Measurements from ENCODE around the gene PSMA5. TPM values are rescaled to one million over a fixed set of nuclear protein-coding genes. Genes with fewer than 3 reads are reported as not detected.

Gene PSMA5
- total RNA-seq, 3 donors from 2014 or later, result 67.9 to 103 (median 71.0) TPM

GRCh38 chr1:109389638-109390341 lies 36.5 kb downstream of the PSMA5 start:
- Histone ChIP-seq H3K36me3 (ENCODE audit: low read depth) (no peaks in the 10 kb centered on the region), H3K4me3 (no peak overlapping the region), H3K9me3 (no peaks in the 10 kb centered on the region), H3K4me1 (ENCODE audit: low read depth) (peaks cover 21% of the 10 kb centered on the region)
- intact Hi-C loops (cut with DNase I, micrococcal nuclease), result no loop called here
- DNase-seq (no peak), ATAC-seq (no peak)
- TF ChIP-seq CTCF (IDR thresholded peaks at IDR 0.05), result no peak

DNA sequence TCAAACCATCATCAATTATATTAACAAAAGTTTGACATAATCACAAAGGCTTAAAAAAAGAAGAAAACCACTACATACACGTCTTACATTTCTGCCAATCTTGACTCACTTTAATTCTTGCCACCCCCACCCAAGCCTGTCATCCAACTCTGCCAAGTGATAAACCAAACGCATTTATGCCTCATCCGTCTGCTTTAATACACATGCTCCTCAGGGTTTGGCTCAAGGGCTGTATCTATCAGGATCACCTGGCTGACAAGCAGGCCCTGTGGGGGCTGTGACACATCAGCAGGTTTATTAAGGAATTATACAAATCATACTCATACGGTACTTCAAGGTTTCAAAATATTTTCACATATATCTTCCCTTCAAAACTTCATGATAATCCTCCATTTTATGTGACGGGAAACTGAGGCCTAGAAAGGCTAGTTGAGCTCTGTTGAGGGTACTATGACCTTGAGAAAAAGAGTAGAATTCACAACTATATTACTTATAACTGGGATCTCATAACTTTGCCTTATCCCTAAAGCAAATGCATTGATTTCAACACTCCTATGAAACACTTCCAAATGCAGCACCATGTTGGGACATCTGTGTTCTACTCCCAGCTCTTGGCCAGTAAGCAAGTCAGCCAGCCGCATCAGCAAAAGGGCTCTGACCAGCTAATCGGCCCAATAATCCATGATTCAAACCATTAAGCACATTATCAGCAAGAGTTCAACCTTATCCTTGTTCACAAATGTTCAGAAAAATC lies 37.2 kb downstream of the PSMA5 start:
- Histone ChIP-seq H3K4me1 (ENCODE audit: low read depth) (peaks cover 18% of the 10 kb centered on the region), H3K9me3 (no peaks in the 10 kb centered on the region)
- TF ChIP-seq CTCF (IDR thresholded peaks at IDR 0.05), result no peak

GRCh38 chr1:109388208-109388711 lies 38.0 kb downstream of the PSMA5 start:
- Histone ChIP-seq H3K9me3 (no peaks in the 10 kb centered on the region), H3K4me1 (ENCODE audit: low read depth) (peaks cover 10% of the 10 kb centered on the region), H3K4me3 (no peak overlapping the region), H3K36me3 (ENCODE audit: low read depth) (no peaks in the 10 kb centered on the region)
- ATAC-seq (no peak), DNase-seq (no peak)
- TF ChIP-seq CTCF (IDR thresholded peaks at IDR 0.05), result no peak
- intact Hi-C loops (cut with DNase I, micrococcal nuclease), result no loop called here

More for the DNA sequence above, 37.2 kb downstream of the PSMA5 start:
- ATAC-seq (no peak), DNase-seq (no peak)
- no peaks in the 10 kb centered on the region for H3K36me3 ChIP-seq (ENCODE audit: low read depth)
- intact Hi-C loops (cut with DNase I, micrococcal nuclease), result no loop called here
- H3K4me3 ChIP-seq, result no peak overlapping the region

DNA sequence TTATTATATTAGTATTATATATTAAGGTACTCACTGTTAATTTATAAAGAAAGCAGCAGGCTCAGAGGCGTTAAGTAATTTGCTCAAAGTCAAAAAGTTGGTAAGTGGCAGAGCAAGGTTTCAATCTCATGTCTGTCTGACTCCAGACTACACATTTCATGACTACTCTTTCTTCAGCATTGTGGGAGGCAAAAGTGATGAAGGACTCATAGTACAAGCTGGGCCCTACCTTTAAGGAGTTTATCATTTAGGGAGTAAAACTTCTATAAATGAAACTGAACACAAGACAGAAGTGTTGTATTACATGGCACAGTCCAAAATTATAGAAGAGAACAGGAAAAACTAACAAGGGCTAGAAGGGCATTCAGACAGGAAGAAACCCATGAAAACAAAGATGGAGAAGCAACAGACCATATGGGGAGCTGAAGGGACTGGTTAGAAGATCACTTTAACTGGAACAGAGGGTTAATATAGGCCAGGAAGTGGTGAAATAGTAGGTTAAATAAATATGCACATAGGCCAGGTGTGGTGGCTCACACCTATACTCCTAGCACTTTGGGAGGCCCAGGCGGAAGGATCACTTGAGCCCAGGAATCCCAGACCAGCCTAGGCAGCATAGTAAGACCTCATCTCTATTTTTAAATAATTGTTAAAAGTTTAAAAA lies 40.1 kb downstream of the PSMA5 start:
- peaks cover 2% of the 10 kb centered on the region for H3K4me1 ChIP-seq (ENCODE audit: low read depth)
- peak; percentile 66 for ATAC-seq
- intact Hi-C loops (cut with DNase I, micrococcal nuclease), result no loop called here

More for the DNA sequence above, 40.1 kb downstream of the PSMA5 start:
- Histone ChIP-seq H3K4me3 (no peak overlapping the region), H3K36me3 (ENCODE audit: low read depth) (no peaks in the 10 kb centered on the region), H3K9me3 (no peaks in the 10 kb centered on the region)
- no peak for DNase-seq
- no peak for TF ChIP-seq CTCF (IDR thresholded peaks at IDR 0.05)
